ENCODE data around the gene HOMEZ.

Gene HOMEZ

GRCh38 chr14:23248601-23249000 lies 37.3 kb downstream of the HOMEZ start:
- TF ChIP-seq CTCF (IDR thresholded peaks at IDR 0.05; ENCODE audit: low read depth, low read length, poor library complexity, severe bottlenecking), result no peak
- no peak for TF ChIP-seq EZH2phosphoT487 (IDR thresholded peaks at IDR 0.05; ENCODE audit: borderline replicate concordance, low read length)
- H3K9me3 ChIP-seq (ENCODE audit: control insufficient read depth, insufficient read depth, low read length), result no peaks in the 10 kb centered on the region

GRCh38 chr14:23245282-23245681 lies 40.6 kb downstream of the HOMEZ start:
- H3K9me3 ChIP-seq (ENCODE audit: control insufficient read depth, insufficient read depth, low read length), result no peaks in the 10 kb centered on the region
- TF ChIP-seq CTCF (IDR thresholded peaks at IDR 0.05; ENCODE audit: low read depth, low read length, poor library complexity, severe bottlenecking) (no peak), EZH2phosphoT487 (IDR thresholded peaks at IDR 0.05; ENCODE audit: borderline replicate concordance, low read length) (no peak)
- no peaks in the 10 kb centered on the region for H4K20me1 ChIP-seq (ENCODE audit: control insufficient read depth, insufficient read depth, low read depth, low read length)
- peaks cover 8% of the 10 kb centered on the region; the same call in 1 of the 2 replicates for H3K27me3 ChIP-seq (ENCODE audit: control insufficient read depth, low read length)
- H3K4me2 ChIP-seq (ENCODE audit: low read length), result no peak overlapping the region
- no peak overlapping the region for H3K27ac ChIP-seq (ENCODE audit: low read depth, low read length)
- no peak overlapping the region for H3K4me3 ChIP-seq (ENCODE audit: low read length)
- no peaks in the 10 kb centered on the region for H3K79me2 ChIP-seq (ENCODE audit: control insufficient read depth, low read length)
- H3F3A ChIP-seq (ENCODE audit: control insufficient read depth, insufficient read depth), result no peaks in the 10 kb centered on the region
- H3K4me1 ChIP-seq (ENCODE audit: control insufficient read depth, low read length), result no peaks in the 10 kb centered on the region
- no peaks in the 10 kb centered on the region for H3K9me2 ChIP-seq (replicated peaks; ENCODE audit: control insufficient read depth, low read length)
- H3K36me3 ChIP-seq (ENCODE audit: control insufficient read depth, low read length), result no peaks in the 10 kb centered on the region

More at GRCh38 chr14:23248601-23249000, 37.3 kb downstream of the HOMEZ start:
- no peaks in the 10 kb centered on the region for H3K36me3 ChIP-seq (ENCODE audit: control insufficient read depth, low read length)
- H3K27me3 ChIP-seq (ENCODE audit: control insufficient read depth, low read length), result peaks cover 13% of the 10 kb centered on the region
- H3K4me1 ChIP-seq (ENCODE audit: control insufficient read depth, low read length), result no peaks in the 10 kb centered on the region
- H3F3A ChIP-seq (ENCODE audit: control insufficient read depth, insufficient read depth), result no peaks in the 10 kb centered on the region
- no peaks in the 10 kb centered on the region for H4K20me1 ChIP-seq (ENCODE audit: control insufficient read depth, insufficient read depth, low read depth, low read length)
- no peak overlapping the region for H3K27ac ChIP-seq (ENCODE audit: low read depth, low read length)
- H3K4me3 ChIP-seq (ENCODE audit: low read length), result no peak overlapping the region
- no peaks in the 10 kb centered on the region for H3K9me2 ChIP-seq (replicated peaks; ENCODE audit: control insufficient read depth, low read length)
- H3K79me2 ChIP-seq (ENCODE audit: control insufficient read depth, low read length), result no peaks in the 10 kb centered on the region
- no peak overlapping the region for H3K4me2 ChIP-seq (ENCODE audit: low read length)

GRCh38 chr14:23243066-23243465 lies 42.9 kb downstream of the HOMEZ start:
- H3K27ac ChIP-seq (ENCODE audit: low read depth, low read length), result no peak overlapping the region
- H3K9me3 ChIP-seq (ENCODE audit: control insufficient read depth, insufficient read depth, low read length), result no peaks in the 10 kb centered on the region
- H3K4me1 ChIP-seq (ENCODE audit: control insufficient read depth, low read length), result no peaks in the 10 kb centered on the region
- H3K4me2 ChIP-seq (ENCODE audit: low read length), result no peak overlapping the region
- no peak overlapping the region for H3K4me3 ChIP-seq (ENCODE audit: low read length)
- H4K20me1 ChIP-seq (ENCODE audit: control insufficient read depth, insufficient read depth, low read depth, low read length), result no peaks in the 10 kb centered on the region
- no peaks in the 10 kb centered on the region for H3F3A ChIP-seq (ENCODE audit: control insufficient read depth, insufficient read depth)
- no peaks in the 10 kb centered on the region for H3K36me3 ChIP-seq (ENCODE audit: control insufficient read depth, low read length)
- H3K9me2 ChIP-seq (replicated peaks; ENCODE audit: control insufficient read depth, low read length), result no peaks in the 10 kb centered on the region
- TF ChIP-seq EZH2phosphoT487 (IDR thresholded peaks at IDR 0.05; ENCODE audit: borderline replicate concordance, low read length), result no peak
- no peak for TF ChIP-seq CTCF (IDR thresholded peaks at IDR 0.05; ENCODE audit: low read depth, low read length, poor library complexity, severe bottlenecking)
- no peaks in the 10 kb centered on the region for H3K79me2 ChIP-seq (ENCODE audit: control insufficient read depth, low read length)
- peaks cover 8% of the 10 kb centered on the region; the same call in 1 of the 2 replicates for H3K27me3 ChIP-seq (ENCODE audit: control insufficient read depth, low read length)
